NCI-H526 (cell line): ENCODE results near the gene EFL1.

Experiments used
- DNase-seq, 2 experiments: peaks; one replicate each; lab custom pipeline; 2025; lab: John Stamatoyannopoulos, UW

EFL1 gene

GRCh38 chr15:82081914-82082762 lies 180.4 kb downstream of the EFL1 start:
- peak in 1 of 2 experiments; percentile 41 for DNase-seq

DNA sequence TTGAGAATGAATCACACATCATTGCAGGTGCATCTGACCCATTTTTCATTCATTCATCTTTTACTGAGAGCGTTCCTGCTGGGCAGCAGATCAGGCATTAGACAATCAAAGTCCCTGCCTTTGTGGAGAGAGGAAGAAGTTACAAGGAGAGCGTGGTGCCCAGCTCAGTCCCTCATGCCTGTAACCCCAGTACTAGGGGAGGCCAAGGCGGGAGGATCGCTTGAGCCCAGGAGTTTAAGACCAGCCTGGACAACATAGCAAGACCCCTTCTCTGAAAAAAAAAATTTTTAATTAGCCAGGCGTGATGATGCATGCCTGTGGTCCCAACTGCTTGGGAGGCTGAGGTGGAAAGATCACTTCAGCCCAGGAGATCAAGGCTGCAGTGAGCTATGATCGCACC lies 181.8 kb downstream of the EFL1 start:
- DNase-seq: no peak
